Measurements from ENCODE around the gene HES5. TPM values are rescaled to one million over a fixed set of nuclear protein-coding genes. Genes with fewer than 3 reads are reported as not detected.

HES5 gene
- total RNA-seq, 1 donor, result not detected

GRCh38 chr1:2480986-2481364 lies 49.1 kb downstream of the HES5 start:
- TF ChIP-seq CTCF (IDR thresholded peaks at IDR 0.05; ENCODE audit: extremely low read depth, low read depth, low read length), result no peak
- H2AFZ ChIP-seq (ENCODE audit: low read length), result no peak overlapping the region
- H3K27me3 ChIP-seq (ENCODE audit: insufficient read depth, low read length), result no peaks in the 10 kb centered on the region
- H4K20me1 ChIP-seq (ENCODE audit: insufficient read depth, low read length), result no peaks in the 10 kb centered on the region
- no peak overlapping the region for H3K4me2 ChIP-seq (ENCODE audit: insufficient read depth, low read length)
- no peak overlapping the region for H3K27ac ChIP-seq (ENCODE audit: low read depth, low read length)
- H3K4me1 ChIP-seq (ENCODE audit: insufficient read depth, low read length), result no peaks in the 10 kb centered on the region
- no peaks in the 10 kb centered on the region for H3K36me3 ChIP-seq (ENCODE audit: insufficient read depth, low read length)
- H3K79me2 ChIP-seq (ENCODE audit: insufficient read depth, low read length), result no peaks in the 10 kb centered on the region
- DNase-seq (ENCODE audit: insufficient read length, low spot score, missing footprints), result no peak
- H3K4me3 ChIP-seq (ENCODE audit: insufficient read depth, low read length), result no peak overlapping the region
- H3K9me3 ChIP-seq (ENCODE audit: low read depth, low read length), result no peaks in the 10 kb centered on the region

DNA sequence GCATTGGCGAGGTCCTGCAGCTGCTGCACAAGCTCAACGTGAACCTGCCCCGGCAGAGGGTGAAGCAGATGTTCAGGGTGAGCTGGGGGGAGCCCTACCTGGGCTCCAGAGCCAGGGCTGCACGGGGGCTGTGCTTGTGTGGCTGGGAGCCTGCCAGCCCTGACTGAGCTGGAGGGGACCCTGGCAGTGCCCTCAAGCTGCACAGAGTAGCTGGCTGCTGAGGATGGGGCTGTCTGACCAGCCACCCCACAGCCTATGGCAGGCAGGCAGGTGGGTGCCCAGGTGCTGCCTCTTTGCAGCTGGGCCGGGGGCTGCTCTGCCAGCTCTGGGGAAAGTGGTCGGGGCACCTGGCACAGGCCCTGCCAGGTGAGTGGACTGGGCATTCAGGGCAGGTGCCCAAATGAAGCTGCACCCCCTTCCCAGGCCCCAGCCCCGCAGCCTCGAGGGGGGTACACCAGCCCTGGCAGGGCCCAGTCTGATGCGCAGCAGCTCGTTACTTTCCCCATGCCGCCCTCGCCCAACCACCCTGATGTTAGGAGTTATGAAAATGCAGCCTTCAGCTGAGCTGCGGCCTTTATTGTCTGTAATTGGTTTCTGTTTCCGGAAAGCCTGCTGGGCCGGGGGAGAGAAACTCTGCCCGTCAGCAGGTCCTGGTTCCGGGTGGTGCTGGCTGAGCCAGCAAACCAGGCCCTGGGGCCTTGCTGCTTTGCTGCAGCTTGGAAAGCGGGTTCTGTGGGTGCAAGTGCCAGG lies 49.7 kb downstream of the HES5 start:
- Histone ChIP-seq H3K27me3 (ENCODE audit: insufficient read depth, low read length) (no peaks in the 10 kb centered on the region), H3K4me1 (ENCODE audit: insufficient read depth, low read length) (no peaks in the 10 kb centered on the region), H3K4me2 (ENCODE audit: insufficient read depth, low read length) (no peak overlapping the region), H3K9me3 (ENCODE audit: low read depth, low read length) (no peaks in the 10 kb centered on the region), H2AFZ (ENCODE audit: low read length) (no peak overlapping the region), H3K79me2 (ENCODE audit: insufficient read depth, low read length) (no peaks in the 10 kb centered on the region), H4K20me1 (ENCODE audit: insufficient read depth, low read length) (no peaks in the 10 kb centered on the region), H3K27ac (ENCODE audit: low read depth, low read length) (no peak overlapping the region), H3K36me3 (ENCODE audit: insufficient read depth, low read length) (no peaks in the 10 kb centered on the region), H3K4me3 (ENCODE audit: insufficient read depth, low read length) (no peak overlapping the region)
- TF ChIP-seq CTCF (IDR thresholded peaks at IDR 0.05; ENCODE audit: extremely low read depth, low read depth, low read length), result no peak
- no peak for DNase-seq (ENCODE audit: insufficient read length, low spot score, missing footprints)

DNA sequence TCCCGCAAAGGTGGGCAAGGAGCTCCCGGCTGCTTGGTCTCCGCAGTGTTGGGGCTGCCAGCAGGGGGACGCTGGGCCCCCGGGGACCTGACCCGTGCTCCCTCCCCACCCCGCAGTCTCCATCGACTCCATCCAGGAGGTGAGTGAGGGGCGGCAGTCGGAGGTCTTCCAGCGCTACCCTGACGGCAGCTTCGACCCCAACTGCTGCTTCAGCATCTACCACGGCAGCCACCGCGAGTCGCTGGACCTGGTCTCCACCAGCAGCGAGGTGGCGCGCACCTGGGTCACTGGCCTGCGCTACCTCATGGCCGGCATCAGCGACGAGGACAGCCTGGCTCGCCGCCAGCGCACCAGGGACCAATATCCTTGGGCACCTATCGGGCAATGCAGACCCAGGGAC lies 50.4 kb downstream of the HES5 start:
- no peak overlapping the region for H3K4me2 ChIP-seq (ENCODE audit: insufficient read depth, low read length)
- no peaks in the 10 kb centered on the region for H3K4me1 ChIP-seq (ENCODE audit: insufficient read depth, low read length)
- no peaks in the 10 kb centered on the region for H3K27me3 ChIP-seq (ENCODE audit: insufficient read depth, low read length)
- H3K9me3 ChIP-seq (ENCODE audit: low read depth, low read length), result no peaks in the 10 kb centered on the region
- no peaks in the 10 kb centered on the region for H4K20me1 ChIP-seq (ENCODE audit: insufficient read depth, low read length)
- H2AFZ ChIP-seq (ENCODE audit: low read length), result no peak overlapping the region
- TF ChIP-seq CTCF (IDR thresholded peaks at IDR 0.05; ENCODE audit: extremely low read depth, low read depth, low read length), result no peak
- no peaks in the 10 kb centered on the region for H3K36me3 ChIP-seq (ENCODE audit: insufficient read depth, low read length)
- no peak overlapping the region for H3K27ac ChIP-seq (ENCODE audit: low read depth, low read length)
- DNase-seq (ENCODE audit: insufficient read length, low spot score, missing footprints), result no peak
- no peaks in the 10 kb centered on the region for H3K79me2 ChIP-seq (ENCODE audit: insufficient read depth, low read length)
- H3K4me3 ChIP-seq (ENCODE audit: insufficient read depth, low read length), result no peak overlapping the region

- no peak for DNase-seq (ENCODE audit: insufficient read length, low spot score, missing footprints)
- no peaks in the 10 kb centered on the region for H3K9me3 ChIP-seq (ENCODE audit: low read depth, low read length)
- no peak overlapping the region for H3K4me2 ChIP-seq (ENCODE audit: insufficient read depth, low read length)
- no peaks in the 10 kb centered on the region for H3K27me3 ChIP-seq (ENCODE audit: insufficient read depth, low read length)
- no peaks in the 10 kb centered on the region for H4K20me1 ChIP-seq (ENCODE audit: insufficient read depth, low read length)
- H3K4me1 ChIP-seq (ENCODE audit: insufficient read depth, low read length), result no peaks in the 10 kb centered on the region
- H2AFZ ChIP-seq (ENCODE audit: low read length), result no peak overlapping the region
- no peak for TF ChIP-seq CTCF (IDR thresholded peaks at IDR 0.05; ENCODE audit: extremely low read depth, low read depth, low read length)
- H3K4me3 ChIP-seq (ENCODE audit: insufficient read depth, low read length), result no peak overlapping the region
- H3K27ac ChIP-seq (ENCODE audit: low read depth, low read length), result no peak overlapping the region
- no peaks in the 10 kb centered on the region for H3K79me2 ChIP-seq (ENCODE audit: insufficient read depth, low read length)
- no peaks in the 10 kb centered on the region for H3K36me3 ChIP-seq (ENCODE audit: insufficient read depth, low read length)
These were observed 50.9 kb downstream of the HES5 start for GRCh38 chr1:2479186-2479585.

Other genes starting within 250 kb of the HES5 start
- gene MORN1, start 138.7 kb downstream of the HES5 start, total RNA-seq, result 12.4 and 13.4 TPM in 2 replicates
- gene RER1, start 138.4 kb downstream of the HES5 start, total RNA-seq, result 77.8 and 95.2 TPM in 2 replicates
- 33.9 and 34.7 TPM in 2 replicates for gene PEX10, start 117.7 kb downstream of the HES5 start, total RNA-seq
- gene PLCH2, start 54.0 kb downstream of the HES5 start, total RNA-seq, result under 0.01 TPM in 1 of 2 replicates, not detected in the other
- gene PANK4, start 3.7 kb downstream of the HES5 start, total RNA-seq, result 15.2 and 18.6 TPM in 2 replicates
- gene TNFRSF14, start 26.1 kb upstream of the HES5 start, total RNA-seq, result 29.2 and 36.6 TPM in 2 replicates
- gene PRXL2B, start 56.5 kb upstream of the HES5 start, total RNA-seq, result 8.0 and 9.4 TPM in 2 replicates
- gene MMEL1, start 102.8 kb upstream of the HES5 start, total RNA-seq, result under 0.01 TPM in 1 of 2 replicates, not detected in the other

All from osteoblast (primary cell).